Astrocyte (in vitro differentiated cells and primary cell): ENCODE data around the gene TAL1. TPM values are rescaled to one million over a fixed set of nuclear protein-coding genes. Genes with fewer than 3 reads are reported as not detected.

Experiments
- DNase-seq: peaks from one replicate; pipeline ENCODE4 v3.0.0-alpha.2; 2010; ENCODE audit warnings: low read depth
- FAIRE-seq: peaks from 2 replicates; lab custom pipeline; 2011; peaks lifted over from hg19 to GRCh38; lab: Jason Lieb, UNC
- H2AFZ ChIP-seq: 2 replicates; pipeline ENCODE4 v1.6.0; 2012; ENCODE audit warnings: low read depth, low read length, inconsistent platforms
- H3K27ac ChIP-seq: 2 replicates; pipeline ENCODE4 v1.5.1; 2011; ENCODE audit warnings: low read depth, low read length, inconsistent platforms
- H3K27me3 ChIP-seq: 2 replicates; pipeline ENCODE4 v1.6.0; 2011; ENCODE audit warnings: low read length, inconsistent platforms; ENCODE audit not compliant: insufficient read depth
- H3K36me3 ChIP-seq: 2 replicates; pipeline ENCODE4 v1.5.1; 2011; ENCODE audit warnings: low read length, inconsistent platforms; ENCODE audit not compliant: insufficient read depth
- H3K4me1 ChIP-seq: 2 replicates; pipeline ENCODE4 v1.5.1; 2011; ENCODE audit warnings: low read length, inconsistent platforms; ENCODE audit not compliant: insufficient read depth
- H3K4me2 ChIP-seq: 2 replicates; pipeline ENCODE4 v1.6.0; 2012; ENCODE audit warnings: low read length, inconsistent platforms
- H3K4me3 ChIP-seq: 2 replicates; pipeline ENCODE4 v1.5.1; 2011; ENCODE audit warnings: low read depth, mild to moderate bottlenecking, low read length, inconsistent platforms; ENCODE audit not compliant: insufficient read depth
- H3K79me2 ChIP-seq: 2 replicates; pipeline ENCODE4 v1.6.0; 2012; ENCODE audit warnings: mild to moderate bottlenecking, low read length, inconsistent platforms; ENCODE audit not compliant: insufficient read depth
- H3K9ac ChIP-seq: 2 replicates; pipeline ENCODE4 v1.6.0; 2012; ENCODE audit warnings: mild to moderate bottlenecking, low read length, inconsistent platforms
- H3K9me3 ChIP-seq: 2 replicates; pipeline ENCODE4 v1.5.1; 2012; ENCODE audit warnings: low read depth, mild to moderate bottlenecking, low read length, inconsistent platforms; ENCODE audit not compliant: insufficient read depth
- H4K20me1 ChIP-seq: 2 replicates; pipeline ENCODE4 v1.6.0; 2012; ENCODE audit warnings: low read length, inconsistent platforms; ENCODE audit not compliant: insufficient read depth
- H3K27ac Mint-ChIP-seq: one replicate; pipeline ENCODE4 v1.8.0; 2021; ENCODE audit warnings: mild to moderate bottlenecking, mixed read lengths; ENCODE audit not compliant: unreplicated experiment
- H3K27me3 Mint-ChIP-seq: one replicate; pipeline ENCODE4 v1.8.0; 2021; ENCODE audit warnings: low read depth, mixed read lengths; ENCODE audit not compliant: unreplicated experiment
- H3K36me3 Mint-ChIP-seq: one replicate; pipeline ENCODE4 v1.8.0; 2021; ENCODE audit warnings: low read depth, mixed read lengths; ENCODE audit not compliant: unreplicated experiment
- H3K4me1 Mint-ChIP-seq: one replicate; pipeline ENCODE4 v1.8.0; 2021; ENCODE audit warnings: low read depth, mixed read lengths; ENCODE audit not compliant: unreplicated experiment
- H3K4me3 Mint-ChIP-seq: one replicate; pipeline ENCODE4 v1.8.0; 2021; ENCODE audit warnings: mild to moderate bottlenecking, moderate library complexity, mixed read lengths; ENCODE audit not compliant: unreplicated experiment
- H3K9me3 Mint-ChIP-seq: one replicate; pipeline ENCODE4 v1.8.0; 2021; ENCODE audit warnings: mild to moderate bottlenecking, mixed read lengths; ENCODE audit not compliant: unreplicated experiment
- CTCF ChIP-seq: IDR thresholded peaks from 2 replicates; pipeline ENCODE4 v1.5.1; 2011; ENCODE audit warnings: low read depth, mild to moderate bottlenecking, inconsistent platforms, low read length, moderate library complexity; ENCODE audit not compliant: insufficient read depth
- EZH2 ChIP-seq: IDR thresholded peaks from 2 replicates; pipeline ENCODE4 v1.6.1; 2012; ENCODE audit warnings: mild to moderate bottlenecking, low read length, inconsistent platforms; ENCODE audit not compliant: insufficient read depth
- total RNA-seq: library from RNA; stranded (reverse); gene quantifications from 2 replicates; pipeline ENCODE4 v1.2.1, GENCODE V29; 2021

The TAL1 gene
- total RNA-seq, 1 donor from 2014 or later, result 0.14 TPM

- H3K27me3 Mint-ChIP-seq, result peaks cover 37% of the 10 kb centered on the region
- Histone ChIP-seq H3K4me3 (no peak overlapping the region), H3K4me2 (no peak overlapping the region), H3K9me3 (no peaks in the 10 kb centered on the region), H3K9ac (no peak overlapping the region), H4K20me1 (no peaks in the 10 kb centered on the region), H3K79me2 (no peaks in the 10 kb centered on the region), H2AFZ (no peak overlapping the region), H3K36me3 (no peaks in the 10 kb centered on the region), H3K27ac (no peak overlapping the region), H3K4me1 (peaks cover 6% of the 10 kb centered on the region), H3K27me3 (peaks cover 7% of the 10 kb centered on the region)
- no peaks in the 10 kb centered on the region for H3K36me3 Mint-ChIP-seq
- FAIRE-seq (no peak), DNase-seq (no peak)
- no peak for TF ChIP-seq EZH2
- no peak for TF ChIP-seq CTCF
- no peaks in the 10 kb centered on the region for H3K9me3 Mint-ChIP-seq
- peak overlapping the region; percentile 87 for H3K27ac Mint-ChIP-seq
- H3K4me1 Mint-ChIP-seq, result peaks cover 20% of the 10 kb centered on the region
- no peak overlapping the region for H3K4me3 Mint-ChIP-seq
These were observed 40.0 kb downstream of the TAL1 start for GRCh38 chr1:47191940-47192457.

- no peak overlapping the region for H3K27ac ChIP-seq
These were observed 41.2 kb downstream of the TAL1 start for GRCh38 chr1:47190857-47191256.

More at GRCh38 chr1:47190857-47191256, 41.2 kb downstream of the TAL1 start:
- Mint-ChIP-seq H3K4me3 (no peak overlapping the region), H3K27me3 (peaks cover 42% of the 10 kb centered on the region), H3K9me3 (no peaks in the 10 kb centered on the region), H3K4me1 (peaks cover 20% of the 10 kb centered on the region), H3K27ac (no peak overlapping the region), H3K36me3 (no peaks in the 10 kb centered on the region)
- Histone ChIP-seq H3K79me2 (no peaks in the 10 kb centered on the region), H3K36me3 (no peaks in the 10 kb centered on the region), H2AFZ (peak overlapping the region; percentile 60), H3K4me3 (no peak overlapping the region), H3K9ac (no peak overlapping the region), H3K4me1 (peaks cover 6% of the 10 kb centered on the region), H4K20me1 (no peaks in the 10 kb centered on the region), H3K4me2 (no peak overlapping the region), H3K27me3 (peaks cover 7% of the 10 kb centered on the region), H3K9me3 (no peaks in the 10 kb centered on the region)
- FAIRE-seq, result no peak
- TF ChIP-seq EZH2 (no peak), CTCF (no peak)
- no peak for DNase-seq
